NCI-H2171 (cell line): ENCODE data around the gene SYCE3.
"Not testable (repeated sequence)": the region's sequence is repeated elsewhere in the genome, so short reads cannot be mapped to it uniquely, and the experiment has no call there.

ENCODE experiments used
- DNase-seq: peaks from one replicate; lab custom pipeline; 2025; lab: John Stamatoyannopoulos, UW

SYCE3 gene

GRCh38 chr22:50562523-50563412, at the start of gene SYCE3:
TSS of gene SYCE3 (minus strand) at chr22:50562919. CDS start at chr22:50556405, 6,514 bp downstream.
- DNase-seq, result peak; percentile 98

- no peak for DNase-seq
Observed at GRCh38 chr22:50612168-50612527, 49.4 kb upstream of the SYCE3 start.

GRCh38 chr22:50611341-50612060, 48.8 kb upstream of the SYCE3 start:
- DNase-seq, result no peak

- DNase-seq, result no peak
Observed at GRCh38 chr22:50610581-50610980, 47.9 kb upstream of the SYCE3 start.

GRCh38 chr22:50610041-50610451, 47.3 kb upstream of the SYCE3 start:
- DNase-seq, result no peak

GRCh38 chr22:50609599-50609998, 46.9 kb upstream of the SYCE3 start:
- no peak for DNase-seq

GRCh38 chr22:50608996-50609395, 46.3 kb upstream of the SYCE3 start:
- no peak for DNase-seq

- not testable (repeated sequence) for DNase-seq
Observed at GRCh38 chr22:50608058-50608840, 45.5 kb upstream of the SYCE3 start.

- DNase-seq, result no peak
Observed at GRCh38 chr22:50607659-50608020, 44.9 kb upstream of the SYCE3 start.

GRCh38 chr22:50606946-50607658, 44.4 kb upstream of the SYCE3 start:
- DNase-seq, result no peak

- DNase-seq, result no peak
Observed at GRCh38 chr22:50606165-50606945, 43.6 kb upstream of the SYCE3 start.

- no peak for DNase-seq
Observed at GRCh38 chr22:50605613-50606074, 42.9 kb upstream of the SYCE3 start.

GRCh38 chr22:50605002-50605612, 42.4 kb upstream of the SYCE3 start:
- no peak for DNase-seq

- DNase-seq, result no peak
Observed at GRCh38 chr22:50604256-50605001, 41.7 kb upstream of the SYCE3 start.

- no peak for DNase-seq
Observed at GRCh38 chr22:50603511-50604255, 41.0 kb upstream of the SYCE3 start.

GRCh38 chr22:50602338-50602700, 39.6 kb upstream of the SYCE3 start:
- no peak for DNase-seq

GRCh38 chr22:50601669-50602337, 39.1 kb upstream of the SYCE3 start:
- no peak for DNase-seq

- DNase-seq, result no peak
Observed at GRCh38 chr22:50600967-50601668, 38.4 kb upstream of the SYCE3 start.
